GM19452 (cell line): ENCODE results near the gene CCL25.
"Not testable (repeated sequence)": the region's sequence is repeated elsewhere in the genome, so short reads cannot be mapped to it uniquely, and the experiment has no call there.

Source experiments
- ATAC-seq: cut with Tn5 transposase; IDR thresholded peaks from one replicate; pipeline ENCODE4 v1.9.1; 2021; ENCODE audit not compliant: unreplicated experiment

CCL25 gene, protein sequence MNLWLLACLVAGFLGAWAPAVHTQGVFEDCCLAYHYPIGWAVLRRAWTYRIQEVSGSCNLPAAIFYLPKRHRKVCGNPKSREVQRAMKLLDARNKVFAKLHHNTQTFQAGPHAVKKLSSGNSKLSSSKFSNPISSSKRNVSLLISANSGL

DNA sequence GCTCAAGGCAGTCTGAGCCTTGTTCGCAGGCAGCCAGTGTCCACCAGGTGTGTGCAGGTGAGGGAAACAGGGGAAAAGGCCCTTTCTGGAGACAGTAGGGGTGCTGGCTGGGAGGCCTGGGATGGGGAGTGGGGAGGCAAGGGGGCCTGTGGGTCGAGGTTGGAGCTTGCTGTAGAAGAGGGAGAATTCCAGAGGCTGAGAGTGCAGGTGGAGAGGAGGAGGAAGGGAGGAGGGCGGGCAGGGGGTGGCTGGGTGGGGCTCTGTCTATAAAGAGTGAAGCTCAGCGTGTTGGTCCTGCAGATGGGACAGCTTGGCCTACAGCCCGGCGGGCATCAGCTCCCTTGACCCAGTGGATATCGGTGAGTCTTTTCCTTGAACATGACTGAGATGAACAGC is at the start of gene CCL25:
TSS of gene CCL25 (plus strand) at position 297 of the 396 bp plus-strand sequence. CDS start 290 bp downstream, outside the sequence.
- no peak for ATAC-seq

DNA sequence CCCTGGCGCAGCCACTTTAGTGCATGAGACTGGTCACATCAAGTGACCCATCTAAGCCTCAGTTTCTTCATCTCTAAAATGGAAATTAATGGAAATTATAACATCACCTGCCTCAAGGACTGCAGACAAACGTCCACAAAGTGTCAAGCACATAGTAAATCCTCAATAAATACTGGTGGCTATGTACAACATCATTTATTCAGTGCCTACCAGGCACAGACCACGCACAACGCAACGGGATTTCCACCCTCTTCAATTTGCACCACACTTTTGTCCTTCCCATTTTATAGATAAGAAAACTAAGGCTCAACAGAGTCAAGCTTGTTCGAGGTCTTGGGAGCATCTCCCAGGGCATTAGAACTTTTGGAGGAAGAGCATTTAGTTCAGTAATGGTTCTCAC is 48.6 kb upstream of the CCL25 start:
- ATAC-seq: no peak

DNA sequence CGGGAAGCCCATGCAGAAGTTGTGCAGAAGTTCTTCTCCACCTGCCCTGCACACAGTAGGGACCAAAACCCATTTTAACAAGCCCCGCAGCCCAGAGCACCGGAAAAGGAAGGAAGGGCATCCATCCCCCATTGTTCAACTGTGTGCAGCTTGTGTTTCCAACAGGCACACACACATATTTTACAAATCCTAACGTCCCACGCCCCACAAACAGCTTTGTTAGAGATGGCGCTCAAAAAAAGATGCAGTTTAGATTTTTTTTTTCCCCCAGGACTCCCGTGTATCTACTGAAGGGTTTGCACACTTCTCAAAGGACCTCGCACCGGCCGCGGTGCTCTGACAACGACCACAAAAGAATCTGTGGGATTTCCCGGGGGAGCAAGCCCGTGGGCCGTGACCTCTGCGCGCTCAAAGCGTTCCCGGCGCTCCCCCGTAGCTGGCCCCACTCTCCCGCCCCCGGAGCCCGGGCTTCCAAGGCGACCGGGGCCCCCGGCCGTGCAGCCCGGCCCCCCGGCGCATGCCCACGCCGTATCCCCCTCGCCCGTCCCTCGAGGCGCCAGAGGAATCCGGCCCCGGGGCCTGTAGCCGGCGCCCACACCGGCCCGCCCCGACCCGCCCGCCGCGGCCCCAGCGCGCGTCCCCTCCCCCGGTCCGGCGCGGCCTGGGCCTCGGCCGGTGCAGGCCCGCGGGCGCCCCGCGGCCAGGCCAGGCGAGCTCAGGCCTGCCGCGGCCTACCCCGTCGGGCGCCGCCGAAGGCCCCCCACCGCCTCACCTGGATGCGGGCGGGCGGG is 47.6 kb upstream of the CCL25 start:
- ATAC-seq: peak; percentile 31

DNA sequence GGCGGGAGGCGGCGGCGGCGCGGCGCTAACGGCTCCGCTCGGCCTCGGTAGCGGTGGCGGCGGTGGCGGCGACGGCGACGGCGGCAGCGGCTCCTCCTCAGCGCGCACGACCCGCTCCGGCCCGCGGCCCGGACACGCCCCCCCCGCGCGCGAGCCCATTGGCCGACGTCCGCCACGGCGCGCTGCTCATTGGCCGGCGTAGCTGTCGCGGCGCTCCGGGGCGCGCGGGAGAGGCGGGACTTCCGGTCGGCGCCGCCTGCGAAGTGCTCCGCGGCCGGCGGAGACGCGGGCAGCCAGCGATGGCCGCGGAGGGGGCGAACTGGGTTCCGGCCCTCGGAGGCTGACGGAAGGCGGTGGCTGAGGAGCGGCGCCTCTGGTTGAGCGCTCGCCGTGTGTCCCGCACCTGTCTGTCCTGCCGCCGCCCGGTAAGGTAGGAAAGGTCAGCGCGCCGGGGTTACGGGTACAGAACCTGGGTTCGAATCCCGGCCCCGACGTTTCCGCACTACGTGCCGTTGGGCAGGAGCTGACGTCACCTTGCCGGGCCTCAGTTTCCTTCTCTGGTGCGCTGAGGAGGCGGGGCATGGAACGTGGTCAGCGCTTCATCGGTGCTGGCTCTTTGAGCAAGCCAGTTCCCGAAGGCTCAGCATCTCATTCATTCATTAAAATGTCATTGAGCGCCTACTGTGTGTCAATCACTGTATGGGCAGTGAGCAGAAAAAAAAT is 46.9 kb upstream of the CCL25 start, which contains the start of gene ELAVL1:
TSS of gene ELAVL1 (minus strand) at position 108 of the 723 bp plus-strand sequence. CDS start 13,826 bp downstream, outside the sequence.
- peak; percentile 71 for ATAC-seq

DNA sequence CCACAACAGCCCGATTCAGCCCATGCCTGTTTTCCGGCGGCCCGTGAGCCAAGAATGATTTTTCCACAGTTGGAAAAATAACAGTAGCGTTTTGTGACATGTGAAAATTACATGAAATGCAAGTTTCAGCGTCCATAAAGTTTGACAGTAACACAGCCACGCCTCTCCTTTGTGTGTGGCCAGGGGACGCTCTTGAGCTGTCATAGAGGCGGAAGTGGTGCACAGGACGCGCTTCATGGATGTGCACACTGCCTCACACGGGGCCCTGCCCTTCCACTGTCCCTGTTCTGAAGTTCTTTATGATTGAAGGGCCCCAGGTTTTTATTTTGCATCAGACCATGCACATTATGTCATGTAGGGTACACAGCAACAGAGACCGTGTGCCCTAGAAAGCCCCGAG is 34.8 kb upstream of the CCL25 start:
- ATAC-seq: no peak

DNA sequence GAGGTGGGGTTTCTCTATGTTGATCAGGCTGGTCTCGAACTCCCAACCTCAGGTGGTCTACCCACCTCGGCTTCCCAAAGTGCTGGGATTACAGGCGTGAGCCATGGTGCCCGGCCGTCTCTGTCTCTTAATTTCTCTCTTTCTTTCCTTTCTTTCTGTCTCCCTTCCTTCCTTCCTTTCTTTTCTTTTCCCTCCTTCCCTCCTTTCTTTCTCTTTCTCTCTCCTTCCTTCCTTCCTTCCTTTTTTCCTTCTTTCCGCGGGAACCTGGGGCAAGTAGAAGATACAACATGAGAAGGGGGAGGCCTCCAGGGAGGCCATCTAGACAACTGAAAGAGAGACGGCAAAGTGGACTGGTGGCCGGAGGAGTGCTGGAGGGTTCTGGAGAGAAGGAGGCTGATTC is 31.9 kb upstream of the CCL25 start:
- ATAC-seq: no peak

DNA sequence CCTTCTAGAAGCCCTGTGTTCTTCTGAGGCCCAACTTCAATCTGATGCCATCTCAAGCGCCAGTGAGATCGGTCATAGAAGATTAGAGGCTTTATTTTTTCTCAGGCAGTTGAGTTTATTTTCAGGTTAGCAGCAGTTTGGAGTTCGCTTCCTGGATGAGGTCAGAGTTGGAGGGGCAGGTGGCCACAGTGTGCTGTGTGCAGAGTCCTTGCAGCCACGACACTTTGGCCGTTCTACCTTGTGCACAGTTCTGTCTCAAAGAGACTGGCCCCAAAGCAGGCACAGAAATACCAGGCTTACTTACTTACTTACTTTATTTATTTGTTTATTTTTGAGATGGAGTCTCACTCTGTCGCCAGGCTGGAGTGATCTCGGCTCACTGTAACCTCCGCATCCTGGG is 31.2 kb upstream of the CCL25 start:
- no peak for ATAC-seq

DNA sequence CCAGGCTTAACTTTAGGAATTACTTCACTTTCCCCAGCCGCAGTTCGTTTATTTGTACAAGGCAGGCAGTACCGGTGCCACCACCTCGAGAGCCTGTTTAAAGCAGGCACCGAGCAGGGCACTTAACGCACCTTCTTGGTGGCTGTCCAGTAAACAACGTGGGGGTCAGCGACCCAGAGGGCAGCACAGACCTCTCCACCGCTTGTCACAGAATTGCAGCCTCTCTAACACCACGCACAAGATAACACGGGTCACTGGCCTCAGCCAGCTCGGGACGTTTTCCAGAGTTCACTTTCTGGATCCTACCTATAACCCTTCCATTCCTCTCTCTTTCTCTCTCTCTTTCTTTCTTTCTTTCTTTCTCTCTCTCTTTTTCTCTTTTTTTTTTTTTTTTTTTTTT is 30.3 kb upstream of the CCL25 start:
- no peak for ATAC-seq

DNA sequence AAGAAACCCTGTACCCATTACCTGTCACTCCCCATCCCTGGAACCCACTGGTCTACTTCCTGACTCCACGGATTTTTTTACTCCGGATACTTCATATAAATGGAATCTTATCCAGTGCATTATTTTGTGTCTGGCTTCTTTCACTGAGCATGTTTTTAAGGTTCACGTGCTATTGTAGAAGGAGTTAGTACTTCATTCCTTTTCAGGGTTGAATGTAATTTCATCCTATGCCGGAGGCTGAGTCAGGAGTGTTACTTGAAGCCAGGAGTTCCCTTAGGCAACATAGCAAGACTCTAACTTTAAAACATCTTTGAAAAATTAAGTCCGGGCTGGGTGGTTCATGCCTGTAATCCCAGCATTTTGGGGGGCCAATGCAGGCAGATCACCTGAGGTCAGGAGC is 29.2 kb upstream of the CCL25 start:
- no peak for ATAC-seq

DNA sequence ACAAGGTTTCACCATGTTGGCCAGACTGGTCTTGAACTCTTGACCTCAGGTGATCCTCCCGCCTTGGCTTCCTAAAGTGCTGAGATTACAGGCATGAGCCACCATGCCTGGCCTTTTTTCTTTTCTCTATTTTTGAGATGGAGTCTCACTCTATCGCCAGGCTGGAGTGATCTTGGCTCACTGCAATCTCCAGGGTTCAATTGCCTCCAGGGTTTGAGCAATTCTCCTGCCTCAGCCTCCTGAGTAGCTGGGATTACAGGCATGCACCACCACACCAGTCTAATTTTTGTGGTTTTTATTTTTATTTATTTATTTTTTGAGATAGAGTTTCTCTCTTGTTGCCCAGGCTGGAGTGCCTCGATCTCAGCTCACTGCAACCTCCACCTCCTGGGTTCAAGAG is 28.3 kb upstream of the CCL25 start:
- ATAC-seq: not testable (repeated sequence)

DNA sequence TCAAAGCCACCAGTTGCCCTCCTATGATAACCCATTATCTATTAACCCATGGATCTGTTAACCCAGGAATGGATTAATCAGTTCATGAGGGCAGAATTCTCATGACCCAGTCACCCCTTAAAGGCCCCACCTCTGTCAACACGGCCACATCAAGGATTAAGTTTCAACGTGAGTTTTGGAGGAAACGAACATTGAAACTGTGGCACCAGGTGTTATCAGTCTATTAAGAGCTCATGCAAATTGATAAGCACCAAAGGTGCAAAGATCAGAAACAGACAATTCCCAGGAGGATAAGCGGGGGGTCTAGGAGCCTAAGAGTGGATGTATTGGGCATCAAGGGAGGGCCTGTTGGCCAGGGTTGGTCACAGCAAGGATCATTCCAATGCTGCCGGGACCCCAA is 27.2 kb upstream of the CCL25 start:
- ATAC-seq: no peak

DNA sequence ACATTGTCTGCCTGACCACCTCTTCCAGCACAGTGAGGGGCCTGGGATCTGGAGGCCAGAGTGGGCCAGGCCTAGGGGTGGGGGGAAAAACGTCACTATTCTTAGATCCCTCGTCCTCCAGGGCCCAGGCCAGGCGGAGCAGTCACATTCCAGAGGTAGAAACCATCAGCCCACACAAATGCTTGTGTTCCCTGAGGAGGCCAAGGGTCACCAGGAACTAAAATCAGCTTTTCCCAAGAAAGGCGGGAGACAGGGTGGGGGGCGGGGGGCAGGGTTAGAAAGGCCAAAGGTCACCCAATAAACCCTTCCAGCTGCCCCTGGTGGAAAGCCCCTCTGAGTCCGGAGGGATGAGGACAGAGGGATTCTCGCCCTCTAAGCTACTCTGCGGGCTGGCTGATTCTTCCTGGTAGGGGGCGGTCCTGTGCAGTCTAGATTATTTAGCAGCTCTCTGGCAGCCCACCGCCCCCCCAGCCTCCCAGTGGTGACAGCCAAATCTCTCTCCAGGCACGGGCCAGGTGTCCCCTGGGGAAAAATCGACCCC is 23.5 kb upstream of the CCL25 start:
- no peak for ATAC-seq

DNA sequence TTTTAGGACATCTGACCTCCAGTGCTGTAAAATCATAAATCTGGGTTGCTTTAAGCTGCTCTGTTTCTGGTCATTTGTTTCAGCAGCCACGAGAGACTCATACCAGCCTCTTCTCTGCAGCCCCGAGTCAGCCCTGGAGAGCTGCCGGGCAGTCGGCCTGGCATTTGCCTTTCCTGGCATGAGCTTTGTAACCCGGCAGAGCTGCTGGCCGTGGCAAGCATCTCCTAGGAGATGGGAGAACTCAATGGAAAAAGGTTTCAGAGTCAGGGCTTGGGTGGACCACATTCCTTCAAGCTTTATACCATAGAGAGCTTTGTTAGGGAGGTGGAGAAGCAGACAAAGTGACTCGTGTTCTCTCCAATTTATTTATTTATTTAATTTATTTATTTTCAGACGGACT is 21.6 kb upstream of the CCL25 start:
- no peak for ATAC-seq

DNA sequence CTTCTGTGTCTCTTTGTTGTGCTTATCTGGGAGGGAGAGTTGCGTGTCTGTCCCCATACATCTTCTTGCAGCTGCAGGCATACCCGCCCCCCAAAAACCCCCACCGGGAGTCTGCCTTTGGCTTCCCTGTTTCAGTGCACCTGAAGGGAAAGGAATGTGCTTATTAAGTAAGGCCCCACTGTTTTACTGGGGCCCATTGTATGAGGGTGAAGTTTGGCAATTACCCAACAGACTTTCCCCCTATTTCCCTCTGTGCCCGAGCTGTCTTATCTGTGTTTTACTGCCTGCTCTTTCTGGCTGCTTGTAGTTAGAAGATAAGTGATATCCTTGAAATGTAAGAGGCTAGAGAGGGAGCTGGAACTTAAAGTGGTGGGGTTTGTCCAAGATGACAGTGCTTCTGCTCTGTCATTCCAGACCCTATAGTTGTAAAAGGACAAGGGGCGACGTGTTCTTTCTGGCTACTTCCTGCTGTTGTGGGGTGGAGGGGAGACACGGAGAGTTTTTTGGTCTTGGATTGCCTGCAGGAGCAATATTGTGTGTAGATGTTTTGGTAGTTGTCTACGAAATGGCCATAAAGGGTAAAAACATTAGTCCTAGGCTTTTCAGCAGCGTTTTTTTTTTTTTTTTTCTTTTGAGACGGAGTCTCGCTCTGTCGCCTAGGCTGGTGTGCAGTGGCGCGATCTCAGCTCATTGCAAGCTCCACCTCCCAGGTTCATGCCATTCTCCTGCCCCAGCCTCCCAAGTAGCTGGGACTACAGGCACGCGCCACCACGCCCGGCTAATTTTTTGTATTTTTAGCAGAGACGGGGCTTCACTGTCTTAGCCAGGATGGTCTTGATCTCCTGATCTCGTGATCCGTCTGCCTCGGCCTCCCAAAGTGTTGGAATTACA is 19.0 kb upstream of the CCL25 start:
- ATAC-seq: not testable (repeated sequence)

DNA sequence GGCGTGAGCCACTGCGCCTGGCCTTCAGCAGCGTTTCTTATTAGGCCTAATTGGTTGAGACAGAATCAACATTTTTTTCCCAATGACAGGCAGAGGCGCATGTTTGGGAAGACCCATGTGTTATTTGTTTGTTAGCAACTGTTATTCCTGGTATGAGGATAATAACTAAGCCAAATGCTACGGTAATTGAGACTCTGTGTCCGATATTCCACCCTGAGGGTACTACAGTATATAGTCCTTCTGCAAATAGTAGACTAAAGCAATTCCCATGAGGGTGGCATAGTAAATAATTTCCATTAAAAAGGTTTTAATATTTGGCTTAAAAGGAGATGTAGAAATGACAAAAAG is 18.4 kb upstream of the CCL25 start:
- ATAC-seq: no peak

DNA sequence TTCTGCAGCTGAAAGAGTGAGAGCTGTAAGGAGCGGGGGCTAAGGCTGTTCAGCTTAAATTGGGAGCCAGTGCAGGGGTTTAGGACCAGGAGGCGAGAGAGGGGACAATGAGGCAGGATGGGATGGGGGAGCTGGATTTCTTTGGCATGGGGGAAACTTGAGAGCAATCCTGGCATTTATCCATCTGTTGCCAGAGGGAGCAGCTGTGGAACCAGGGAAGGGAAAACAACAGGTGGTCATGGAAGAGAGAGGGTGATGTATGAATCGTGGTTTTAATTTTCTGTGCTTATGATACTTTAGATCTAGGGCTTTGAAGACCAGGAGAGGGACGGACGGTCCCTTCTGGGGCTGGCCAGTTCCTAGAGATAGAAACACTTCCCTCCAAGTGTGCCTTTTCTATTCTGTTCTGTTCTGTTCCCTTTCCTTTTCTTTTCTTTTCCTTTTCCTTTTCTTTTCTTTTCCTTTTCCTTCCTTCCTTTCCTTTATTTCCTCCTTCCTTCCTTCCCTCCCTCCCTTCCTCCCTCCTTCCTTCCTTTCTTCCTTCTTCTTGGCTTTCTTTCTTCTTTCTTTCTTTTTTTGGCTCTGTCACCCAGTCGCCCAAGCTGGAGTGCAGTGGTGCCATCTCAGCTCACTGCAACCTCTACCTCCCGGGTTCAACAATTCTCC is 16.0 kb upstream of the CCL25 start:
- no peak for ATAC-seq

DNA sequence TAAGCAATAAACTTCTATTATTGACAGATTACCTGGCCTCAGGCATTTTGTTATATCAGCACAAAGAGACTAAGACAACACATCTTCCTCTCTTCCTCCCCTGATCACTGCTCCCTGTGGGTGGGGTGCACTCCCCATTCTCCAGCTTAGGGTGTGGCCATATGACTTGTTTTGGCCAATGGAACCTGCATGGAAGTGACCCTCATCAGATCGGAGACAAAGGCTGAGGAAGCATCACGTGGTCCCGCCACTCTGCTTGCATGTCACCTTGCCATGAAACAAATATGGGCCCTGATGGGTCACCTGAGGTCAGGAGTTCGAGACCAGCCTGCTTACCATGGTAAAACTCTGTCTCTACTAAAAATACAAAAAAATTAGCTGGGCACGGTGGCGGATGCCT is 13.7 kb upstream of the CCL25 start:
- ATAC-seq: no peak

DNA sequence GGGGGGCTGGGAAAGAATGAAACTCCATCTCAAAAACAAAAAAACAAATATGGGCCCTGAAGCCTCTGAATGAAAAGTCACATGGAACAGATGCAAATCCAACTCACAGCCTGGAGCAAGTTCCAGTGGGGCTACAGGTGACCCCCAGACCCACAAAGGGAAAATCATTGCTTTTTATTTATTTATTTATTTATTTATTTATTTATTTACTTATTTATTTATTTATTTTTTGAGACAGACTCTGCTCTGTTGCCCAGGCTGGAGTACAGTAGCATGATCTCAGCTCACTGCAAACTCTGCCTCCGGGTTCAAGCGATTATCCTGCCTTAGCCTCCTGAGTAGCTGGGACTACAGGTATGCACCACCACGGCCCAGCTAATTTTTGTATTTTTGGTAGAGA is 13.3 kb upstream of the CCL25 start:
- no peak for ATAC-seq

DNA sequence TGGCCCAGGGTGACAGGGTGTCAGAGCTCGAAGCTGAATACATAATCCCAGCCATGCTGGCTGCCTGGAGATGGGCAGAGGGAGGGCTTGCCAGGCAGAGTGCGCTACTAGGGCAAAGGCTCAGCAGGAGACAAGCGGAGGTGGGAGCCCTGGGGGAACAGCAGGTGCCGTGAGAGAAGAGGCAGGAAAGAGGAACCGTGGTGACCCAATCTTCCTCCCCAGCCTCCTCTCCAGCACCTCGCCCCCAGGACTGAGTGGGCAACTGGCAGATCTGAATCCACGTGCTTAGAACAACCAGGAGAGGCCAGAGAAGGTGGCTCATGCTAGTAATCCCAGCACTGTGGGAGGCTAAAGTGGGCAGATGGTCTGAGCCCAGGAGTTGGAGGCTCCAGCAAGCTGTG is 11.0 kb upstream of the CCL25 start:
- ATAC-seq: no peak

DNA sequence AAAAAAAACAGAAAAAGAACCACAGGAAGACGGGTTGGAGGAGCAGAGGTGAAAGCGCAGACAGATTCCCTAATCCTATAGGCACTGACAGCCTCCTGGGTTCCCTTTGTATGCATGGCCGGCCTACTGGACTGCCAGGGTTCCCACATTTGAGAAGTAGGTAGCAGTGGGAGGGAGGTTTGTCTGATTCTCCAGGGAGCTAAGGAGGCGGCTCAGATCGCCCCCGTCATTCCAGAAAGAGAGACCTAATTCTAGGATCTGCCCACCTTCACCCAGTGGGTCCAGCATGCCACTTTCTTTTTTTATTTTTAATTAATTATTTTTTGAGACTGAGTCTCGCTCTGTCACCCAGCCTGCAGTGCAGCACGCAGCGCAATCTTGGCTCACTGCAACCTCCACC is 9.7 kb upstream of the CCL25 start:
- ATAC-seq: no peak
